ENCODE measurements around the gene MZF1. TPM values are rescaled to one million over a fixed set of nuclear protein-coding genes. Genes with fewer than 3 reads are reported as not detected.

The MZF1 gene
- total RNA-seq, 1 experiment from 2014 or later = not detected

DNA sequence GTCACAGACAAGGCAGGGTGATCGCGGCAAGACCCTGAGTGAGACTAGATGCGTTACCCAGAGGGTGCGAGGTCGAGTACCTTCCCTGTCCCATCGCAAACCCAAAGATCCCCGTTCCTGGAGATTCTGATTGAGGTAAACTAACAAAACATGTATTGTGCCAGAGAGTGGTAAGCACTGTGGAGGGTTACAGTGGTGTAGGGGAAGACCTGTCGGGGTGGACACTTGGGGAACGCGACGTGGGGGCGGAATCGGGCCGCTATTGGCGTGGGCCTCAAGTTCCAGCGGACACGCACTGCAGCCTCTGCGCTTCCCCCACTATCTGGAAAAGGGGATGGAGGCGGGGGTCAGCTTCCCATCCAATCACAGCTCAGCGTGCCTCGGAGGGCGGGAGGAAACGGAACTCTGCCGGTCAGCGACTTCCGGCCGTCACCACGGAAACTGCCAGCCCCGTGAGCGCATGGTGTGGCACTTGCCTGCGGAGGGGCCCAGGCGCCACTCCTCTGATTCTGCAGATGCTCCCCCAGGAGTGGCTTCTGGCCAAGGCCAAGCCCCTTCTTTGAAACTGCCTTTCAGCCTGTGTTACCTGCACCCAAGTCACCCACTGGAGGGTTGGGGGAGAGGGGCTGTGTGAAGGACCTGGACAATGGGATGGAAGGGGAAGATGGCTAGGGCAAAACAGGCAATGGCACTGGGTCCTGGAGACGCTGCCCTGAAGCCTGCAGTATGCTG, 13.7 kb downstream of the MZF1 start:
- Histone ChIP-seq H2AFZ (no peak overlapping the region), H3K4me1 (replicated peaks; ENCODE audit: insufficient read depth) (no peaks in the 10 kb centered on the region), H3F3A (ENCODE audit: insufficient read depth, low read depth) (no peaks in the 10 kb centered on the region), H3K4me3 (no peak overlapping the region), H3K27me3 (ENCODE audit: insufficient read depth, low read depth) (no peaks in the 10 kb centered on the region), H3K9me3 (ENCODE audit: insufficient read depth, low read depth) (no peaks in the 10 kb centered on the region), H3K4me2 (no peak overlapping the region), H3K79me2 (ENCODE audit: low read depth) (peaks cover 2% of the 10 kb centered on the region; the same call in 1 of the 2 replicates), H4K20me1 (ENCODE audit: insufficient read depth) (no peaks in the 10 kb centered on the region), H3K9me2 (ENCODE audit: insufficient read depth) (no peaks in the 10 kb centered on the region), H3K36me3 (ENCODE audit: low read depth) (no peaks in the 10 kb centered on the region), H3K27ac (no peak overlapping the region)
- no TSS peak for BruUV-seq (replicated peaks)
- intact Hi-C loops (cut with micrococcal nuclease; ENCODE audit: unreplicated experiment) = no loop called here
- CTCF ChIA-PET = no interaction called here
- no peak for DNase-seq
- TF ChIP-seq, protein P1, sequence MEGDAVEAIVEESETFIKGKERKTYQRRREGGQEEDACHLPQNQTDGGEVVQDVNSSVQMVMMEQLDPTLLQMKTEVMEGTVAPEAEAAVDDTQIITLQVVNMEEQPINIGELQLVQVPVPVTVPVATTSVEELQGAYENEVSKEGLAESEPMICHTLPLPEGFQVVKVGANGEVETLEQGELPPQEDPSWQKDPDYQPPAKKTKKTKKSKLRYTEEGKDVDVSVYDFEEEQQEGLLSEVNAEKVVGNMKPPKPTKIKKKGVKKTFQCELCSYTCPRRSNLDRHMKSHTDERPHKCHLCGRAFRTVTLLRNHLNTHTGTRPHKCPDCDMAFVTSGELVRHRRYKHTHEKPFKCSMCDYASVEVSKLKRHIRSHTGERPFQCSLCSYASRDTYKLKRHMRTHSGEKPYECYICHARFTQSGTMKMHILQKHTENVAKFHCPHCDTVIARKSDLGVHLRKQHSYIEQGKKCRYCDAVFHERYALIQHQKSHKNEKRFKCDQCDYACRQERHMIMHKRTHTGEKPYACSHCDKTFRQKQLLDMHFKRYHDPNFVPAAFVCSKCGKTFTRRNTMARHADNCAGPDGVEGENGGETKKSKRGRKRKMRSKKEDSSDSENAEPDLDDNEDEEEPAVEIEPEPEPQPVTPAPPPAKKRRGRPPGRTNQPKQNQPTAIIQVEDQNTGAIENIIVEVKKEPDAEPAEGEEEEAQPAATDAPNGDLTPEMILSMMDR (conservative IDR thresholded peaks at IDR 0.05) = no peak
- TF ChIP-seq EZH2 (IDR thresholded peaks at IDR 0.05; ENCODE audit: low read depth) = no peak
- POLR2A ChIA-PET (ENCODE audit: unreplicated experiment) = no interaction called here

DNA sequence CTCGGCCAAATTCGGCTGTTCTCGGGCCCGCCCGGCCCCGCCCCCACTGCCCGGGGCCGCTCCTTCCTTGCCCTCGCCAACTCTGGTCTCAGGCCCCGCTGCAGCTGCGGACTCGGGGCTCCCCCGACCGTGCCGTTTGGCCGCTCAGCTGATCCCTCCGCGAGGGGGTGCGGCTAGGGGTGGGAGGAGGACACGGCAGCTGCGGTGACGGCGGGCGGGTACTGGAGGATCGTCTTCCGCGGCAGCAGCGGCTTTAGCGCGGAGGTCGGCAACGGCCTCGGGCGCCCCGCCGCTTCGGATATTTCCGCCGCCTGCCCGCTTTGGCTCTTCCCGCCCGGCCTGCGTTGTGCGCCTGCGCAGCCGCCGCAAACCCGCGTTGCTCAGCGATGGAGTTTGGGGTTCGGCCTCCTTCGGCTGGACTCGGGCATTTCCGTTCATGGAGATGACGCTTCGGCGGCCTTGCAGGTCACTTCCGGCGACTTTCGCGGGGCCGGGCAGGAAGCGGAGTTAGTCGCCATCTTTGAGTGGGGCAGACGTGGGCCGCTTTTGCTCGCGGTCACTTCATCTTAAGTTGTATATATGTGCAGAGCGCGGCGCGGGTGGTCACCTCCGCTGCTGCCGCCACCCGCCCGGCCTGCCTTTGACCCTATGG, 14.4 kb downstream of the MZF1 start:
- Histone ChIP-seq H4K20me1 (ENCODE audit: insufficient read depth) (no peaks in the 10 kb centered on the region), H3K4me2 (no peak overlapping the region), H3K9me2 (ENCODE audit: insufficient read depth) (no peaks in the 10 kb centered on the region), H3F3A (ENCODE audit: insufficient read depth, low read depth) (peaks cover 4% of the 10 kb centered on the region; the same call in 1 of the 2 replicates), H3K27me3 (ENCODE audit: insufficient read depth, low read depth) (no peaks in the 10 kb centered on the region), H3K4me3 (no peak overlapping the region), H3K9me3 (ENCODE audit: insufficient read depth, low read depth) (no peaks in the 10 kb centered on the region), H3K36me3 (ENCODE audit: low read depth) (no peaks in the 10 kb centered on the region), H3K4me1 (replicated peaks; ENCODE audit: insufficient read depth) (peaks cover 4% of the 10 kb centered on the region; the same call in 1 of the 2 replicates), H3K27ac (no peak overlapping the region), H3K79me2 (ENCODE audit: low read depth) (peaks cover 9% of the 10 kb centered on the region), H2AFZ (no peak overlapping the region)
- ChIA-PET POLR2A (ENCODE audit: unreplicated experiment) (no interaction called here), CTCF (no interaction called here)
- DNase-seq = no peak
- BruUV-seq (replicated peaks) = no TSS peak
- intact Hi-C loops (cut with micrococcal nuclease; ENCODE audit: unreplicated experiment) = no loop called here
- no peak for TF ChIP-seq EZH2 (IDR thresholded peaks at IDR 0.05; ENCODE audit: low read depth)
- TF ChIP-seq, protein P1 (conservative IDR thresholded peaks at IDR 0.05) = no peak

DNA sequence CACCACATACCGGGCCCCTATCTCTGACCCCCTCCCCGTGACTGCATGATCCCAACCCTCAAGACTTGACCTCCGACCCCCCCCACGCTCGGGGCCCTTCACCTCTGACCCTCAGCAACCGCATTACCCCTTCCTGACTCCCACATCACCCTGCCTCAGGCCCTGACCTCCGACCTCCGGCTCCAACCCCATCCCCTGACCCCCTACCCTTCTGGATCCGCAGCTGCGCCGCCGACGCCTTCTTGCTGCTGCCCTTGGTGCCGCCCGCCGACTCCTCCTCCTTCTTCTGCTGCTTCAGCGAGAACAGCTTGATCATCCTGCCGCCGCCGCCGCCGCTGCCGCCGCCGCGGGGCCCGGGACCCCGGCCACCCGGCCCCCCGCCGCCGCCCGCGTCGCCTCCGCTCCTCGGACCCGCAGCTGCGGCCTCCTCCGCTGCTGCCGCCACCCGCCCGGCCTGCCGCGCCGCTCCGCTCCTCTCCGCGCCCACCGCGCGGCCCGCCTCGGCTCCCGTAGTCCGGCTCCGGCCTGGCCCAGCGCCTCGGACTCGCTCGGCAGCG, 15.0 kb downstream of the MZF1 start, which contains the start of gene UBE2M:
Gene UBE2M, minus strand, starts transcription at position 546 of the 557 bp plus-strand sequence. Its CDS starts 230 bp downstream, at position 316.
- H3K9me2 ChIP-seq (ENCODE audit: insufficient read depth) = no peaks in the 10 kb centered on the region
- no peak within 1 kb of the TSS for H2AFZ ChIP-seq
- intact Hi-C loops (cut with micrococcal nuclease; ENCODE audit: unreplicated experiment) = no loop called here
- no peak for DNase-seq
- no peak within 1 kb of the TSS for H3K4me3 ChIP-seq
- ChIA-PET POLR2A (ENCODE audit: unreplicated experiment) (no interaction called here), CTCF (no interaction called here)
- peaks cover 13% of the 10 kb centered on the region for H3K79me2 ChIP-seq (ENCODE audit: low read depth)
- no TSS peak for BruUV-seq (replicated peaks)
- peaks cover 9% of the 10 kb centered on the region; the same call in 1 of the 2 replicates for H3F3A ChIP-seq (ENCODE audit: insufficient read depth, low read depth)
- no peak within 1 kb of the TSS for H3K4me2 ChIP-seq
- H4K20me1 ChIP-seq (ENCODE audit: insufficient read depth) = no peaks in the 10 kb centered on the region
- TF ChIP-seq EZH2 (IDR thresholded peaks at IDR 0.05; ENCODE audit: low read depth) = no peak
- TF ChIP-seq, protein P1 (conservative IDR thresholded peaks at IDR 0.05) = no peak
- peaks cover 7% of the 10 kb centered on the region; the same call in 1 of the 2 replicates for H3K4me1 ChIP-seq (replicated peaks; ENCODE audit: insufficient read depth)
- no peaks in the 10 kb centered on the region for H3K27me3 ChIP-seq (ENCODE audit: insufficient read depth, low read depth)
- H3K27ac ChIP-seq = no peak within 1 kb of the TSS
- H3K9me3 ChIP-seq (ENCODE audit: insufficient read depth, low read depth) = no peaks in the 10 kb centered on the region
- H3K36me3 ChIP-seq (ENCODE audit: low read depth) = no peaks in the 10 kb centered on the region
